SW 1271 (cell line): ENCODE data around the gene MB21D2.
A peak's percentile ranks its signal among the peaks of the same experiment; 100 is the strongest.

Experiments used
- DNase-seq, 2 experiments: peaks; one replicate each; lab custom pipeline; 2025; lab: John Stamatoyannopoulos, UW

Gene MB21D2

GRCh38 chr3:192833177-192833890 is 84.3 kb downstream of the MB21D2 start:
- no peak for DNase-seq

GRCh38 chr3:192831801-192832347 is 85.8 kb downstream of the MB21D2 start:
- no peak for DNase-seq

GRCh38 chr3:192831111-192831644 is 86.5 kb downstream of the MB21D2 start:
- DNase-seq: no peak

- no peak for DNase-seq
Observed at GRCh38 chr3:192830291-192831110, 87.2 kb downstream of the MB21D2 start.

GRCh38 chr3:192827863-192828594 is 89.6 kb downstream of the MB21D2 start:
- no peak for DNase-seq

GRCh38 chr3:192827208-192827607 is 90.4 kb downstream of the MB21D2 start:
- no peak for DNase-seq

GRCh38 chr3:192826214-192827006 is 91.2 kb downstream of the MB21D2 start:
- DNase-seq: no peak

- DNase-seq: peak in 1 of 2 experiments; percentile 5
Observed at GRCh38 chr3:192825657-192826200, 91.9 kb downstream of the MB21D2 start.

GRCh38 chr3:192825216-192825615 is 92.4 kb downstream of the MB21D2 start:
- DNase-seq: no peak

GRCh38 chr3:192824313-192824712 is 93.3 kb downstream of the MB21D2 start:
- DNase-seq: no peak

GRCh38 chr3:192821161-192821560 is 96.5 kb downstream of the MB21D2 start:
- no peak for DNase-seq

GRCh38 chr3:192820161-192820560 is 97.5 kb downstream of the MB21D2 start:
- no peak for DNase-seq

GRCh38 chr3:192819001-192819569 is 98.6 kb downstream of the MB21D2 start:
- peak; percentile 12 to 78 for DNase-seq

GRCh38 chr3:192818126-192818525 is 99.5 kb downstream of the MB21D2 start:
- DNase-seq: no peak

GRCh38 chr3:192817506-192817905 is 100.2 kb downstream of the MB21D2 start:
- no peak for DNase-seq

- DNase-seq: no peak
Observed at GRCh38 chr3:192817053-192817452, 100.6 kb downstream of the MB21D2 start.

- DNase-seq: peak; percentile 9 to 67
Observed at GRCh38 chr3:192816351-192816750, 101.3 kb downstream of the MB21D2 start.

GRCh38 chr3:192812743-192813383 is 104.8 kb downstream of the MB21D2 start:
- peak in 1 of 2 experiments; percentile 52 for DNase-seq

- DNase-seq: no peak
Observed at GRCh38 chr3:192805711-192806110, 111.9 kb downstream of the MB21D2 start.

GRCh38 chr3:192804502-192804901 is 113.2 kb downstream of the MB21D2 start:
- DNase-seq: no peak
